CD4-positive, alpha-beta T cell treated with Interleukin-21 for 1 hour (primary cell): Measurements from ENCODE around the gene OSMR.
"Not testable (repeated sequence)": the region's sequence is repeated elsewhere in the genome, so short reads cannot be mapped to it uniquely, and the experiment has no call there.

ENCODE experiments used
- DNase-seq: peaks from one replicate; pipeline ENCODE4 v3.0.0-alpha.2; 2020

OSMR gene

GRCh38 chr5:38831909-38832308 is 13.9 kb upstream of the OSMR start:
- no peak for DNase-seq

- no peak for DNase-seq
Measured at GRCh38 chr5:38832810-38833209, 13.0 kb upstream of the OSMR start.

- no peak for DNase-seq
Measured at GRCh38 chr5:38835887-38836286, 9.9 kb upstream of the OSMR start.

DNA sequence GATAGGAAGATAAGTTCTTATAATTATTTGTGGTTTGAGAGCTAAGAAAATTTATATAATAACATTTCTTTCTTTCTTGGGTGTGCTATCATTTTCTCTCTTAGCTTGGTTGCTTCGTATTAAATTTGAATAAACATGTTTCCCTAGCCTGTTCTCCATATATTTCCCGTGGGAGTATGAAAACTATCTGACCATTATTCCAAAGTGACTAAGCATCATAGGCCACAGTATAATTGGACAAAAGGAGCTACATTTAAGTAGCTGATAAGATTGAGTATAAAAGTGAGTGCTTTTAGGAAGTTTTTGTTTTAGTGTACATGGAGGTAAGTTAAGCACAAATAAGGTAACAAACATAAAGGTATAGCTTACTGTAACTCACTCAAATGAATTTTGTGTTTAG is 8.4 kb upstream of the OSMR start:
- no peak for DNase-seq

DNA sequence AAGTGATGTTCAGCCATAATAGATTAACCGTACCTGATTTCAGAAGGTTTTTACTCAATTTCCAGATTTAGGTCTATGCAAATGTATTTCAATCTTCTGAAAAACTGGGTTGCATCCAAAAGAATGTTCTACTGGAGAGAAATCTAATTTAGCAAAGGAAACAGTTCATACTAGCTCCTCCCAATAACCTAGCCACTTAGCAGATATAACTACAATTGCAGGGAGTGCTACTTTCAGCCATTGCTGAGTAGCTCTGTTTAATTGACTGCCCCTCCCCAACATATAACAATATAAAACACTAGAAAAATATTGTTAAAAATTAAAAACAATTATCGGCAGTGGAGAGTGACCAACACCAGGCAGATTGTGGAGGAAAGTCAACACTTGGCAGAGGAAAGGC is 7.9 kb upstream of the OSMR start:
- no peak for DNase-seq

- no peak for DNase-seq
Measured at GRCh38 chr5:38843665-38844064, 2.1 kb upstream of the OSMR start.

GRCh38 chr5:38846379-38847011 is 683 bp downstream of the OSMR start:
- DNase-seq, result no peak

GRCh38 chr5:38847559-38848347 is 1.9 kb downstream of the OSMR start:
- no peak for DNase-seq

DNA sequence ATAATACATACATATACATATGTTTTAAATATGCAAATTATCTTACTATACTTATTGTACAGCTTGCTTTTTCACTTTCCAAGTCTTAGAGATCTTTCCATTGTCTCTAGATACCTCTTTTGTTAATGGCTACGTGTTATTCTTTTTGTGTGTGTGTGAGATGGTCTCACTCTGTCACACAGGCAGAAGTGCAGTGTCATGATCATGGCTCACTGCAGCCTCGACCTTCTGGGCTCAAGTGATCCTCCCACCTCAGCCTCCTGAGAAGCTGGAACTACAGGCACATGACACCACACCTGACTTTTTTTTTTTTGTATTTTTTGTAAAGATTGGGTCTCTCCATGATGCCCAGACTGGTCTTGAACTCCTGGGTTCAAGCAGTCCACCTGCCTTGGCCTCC is 2.8 kb downstream of the OSMR start:
- no peak for DNase-seq

DNA sequence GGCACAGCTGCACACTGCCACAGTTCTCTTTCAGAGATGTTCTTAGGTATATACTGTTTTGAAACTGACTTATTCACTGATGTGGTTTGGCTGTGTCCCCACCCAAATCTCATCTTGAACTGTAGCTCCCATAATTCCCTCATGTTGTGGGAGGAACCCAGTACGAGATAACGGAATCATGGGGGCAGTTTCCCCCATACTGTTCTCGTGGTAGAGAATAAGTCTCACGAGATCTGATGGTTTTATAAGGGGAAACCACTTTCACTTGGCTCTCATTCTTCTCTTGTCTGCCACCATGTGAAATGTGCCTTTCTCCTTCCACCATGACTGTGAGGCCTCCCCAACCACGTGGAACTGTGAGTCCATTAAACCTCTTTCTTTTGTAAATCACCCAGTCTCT is 5.8 kb downstream of the OSMR start:
- DNase-seq, result not testable (repeated sequence)

DNA sequence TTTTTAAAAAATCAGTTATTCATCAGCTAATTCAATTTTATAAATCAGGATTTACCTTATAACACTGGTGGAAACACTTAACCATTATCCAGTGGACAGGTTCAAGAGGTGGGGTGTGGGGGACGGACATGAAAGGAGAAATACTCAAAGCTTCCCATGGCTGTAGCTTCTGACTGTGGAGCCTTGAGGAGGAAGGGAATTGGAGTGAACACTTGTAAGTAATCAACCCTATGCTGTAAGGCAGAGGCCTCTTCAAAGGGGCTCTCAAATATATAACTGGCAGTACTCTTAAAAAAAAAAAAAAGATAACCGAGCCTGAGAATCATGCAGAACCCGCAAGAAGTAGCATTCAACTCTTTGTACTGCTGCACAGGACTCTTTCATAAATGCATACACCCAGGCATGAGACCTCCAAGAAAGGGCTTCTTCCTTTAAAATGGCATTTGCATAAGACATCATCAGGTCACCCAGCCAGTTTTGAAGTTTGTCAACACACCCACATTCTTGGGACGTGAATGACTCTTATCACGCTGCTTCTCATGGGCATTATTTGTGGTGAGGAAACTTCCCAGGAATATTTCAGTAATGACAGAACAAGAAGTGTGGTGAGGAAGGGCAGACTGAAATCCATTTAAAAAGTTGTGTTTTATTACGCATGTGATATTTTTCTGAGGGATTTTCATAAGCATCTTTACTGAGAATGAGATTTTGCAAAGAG is 8.1 kb downstream of the OSMR start:
- no peak for DNase-seq

- DNase-seq, result no peak
Measured at GRCh38 chr5:38854907-38855306, 9.1 kb downstream of the OSMR start.

- no peak for DNase-seq
Measured at GRCh38 chr5:38856660-38857059, 10.8 kb downstream of the OSMR start.

GRCh38 chr5:38858839-38859238 is 13.0 kb downstream of the OSMR start:
- DNase-seq, result no peak

DNA sequence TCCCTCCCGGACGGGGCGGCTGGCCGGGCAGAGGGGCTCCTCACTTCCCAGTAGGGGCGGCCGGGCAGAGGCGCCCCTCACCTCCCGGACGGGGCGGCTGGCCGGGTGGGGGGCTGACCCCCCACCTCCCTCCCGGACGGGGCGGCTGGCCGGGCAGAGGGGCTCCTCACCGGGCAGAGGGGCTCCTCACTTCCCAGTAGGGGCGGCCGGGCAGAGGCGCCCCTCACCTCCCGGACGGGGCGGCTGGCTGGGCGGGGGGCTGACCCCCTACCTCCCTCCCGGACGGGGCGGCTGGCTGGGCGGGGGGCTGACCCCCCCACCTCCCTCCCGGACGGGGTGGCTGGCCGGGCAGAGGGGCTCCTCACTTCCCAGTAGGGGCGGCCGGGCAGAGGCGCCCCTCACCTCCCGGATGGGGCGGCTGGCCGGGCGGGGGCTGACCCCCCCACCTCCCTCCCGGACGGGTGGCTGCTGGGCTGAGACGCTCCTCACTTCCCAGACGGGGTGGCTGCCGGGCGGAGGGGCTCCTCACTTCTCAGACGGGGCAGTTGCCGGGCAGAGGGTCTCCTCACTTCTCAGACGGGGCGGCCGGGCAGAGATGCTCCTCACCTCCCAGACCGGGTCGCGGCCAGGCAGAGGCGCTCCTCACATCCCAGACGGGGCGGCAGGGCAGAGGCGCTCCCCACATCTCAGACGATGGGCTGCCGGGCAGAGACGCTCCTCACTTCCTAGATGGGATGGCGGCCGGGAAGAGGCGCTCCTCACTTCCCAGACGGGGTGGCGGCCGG is 16.4 kb downstream of the OSMR start:
- DNase-seq, result not testable (repeated sequence)

DNA sequence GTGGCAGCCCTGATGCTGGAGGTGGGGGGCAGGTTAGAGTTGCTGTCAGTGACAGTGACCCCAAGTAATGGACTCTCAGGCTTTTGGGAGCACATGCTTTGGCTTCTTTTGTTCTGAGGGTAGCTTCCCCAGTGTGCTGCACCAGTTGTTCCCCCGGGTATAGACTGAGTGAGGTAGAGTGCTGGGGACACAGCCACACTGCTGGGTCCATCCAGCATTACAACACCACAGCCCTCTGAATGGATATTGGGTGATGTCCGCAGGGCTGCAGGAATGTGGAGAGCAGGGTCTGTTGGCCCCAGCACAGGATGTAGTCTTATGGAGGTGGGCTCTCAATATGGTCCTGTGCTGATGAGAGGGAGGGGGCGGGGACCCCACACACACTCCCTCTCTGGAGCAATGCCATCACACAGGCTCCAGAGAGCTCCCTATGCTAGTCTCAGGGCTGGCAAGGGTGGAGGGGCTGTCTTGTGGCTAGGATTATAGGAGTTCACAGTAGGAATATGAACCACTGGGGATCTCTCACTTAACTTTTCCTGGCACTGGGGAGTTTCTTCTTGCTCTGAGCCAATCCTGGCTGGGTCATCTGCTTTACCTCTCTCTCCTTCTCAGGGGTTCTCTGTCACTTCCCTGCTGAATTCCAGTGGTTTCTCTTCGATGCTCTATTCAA is 20.7 kb downstream of the OSMR start:
- no peak for DNase-seq

- no peak for DNase-seq
Measured at GRCh38 chr5:38867032-38867398, 21.2 kb downstream of the OSMR start.

DNA sequence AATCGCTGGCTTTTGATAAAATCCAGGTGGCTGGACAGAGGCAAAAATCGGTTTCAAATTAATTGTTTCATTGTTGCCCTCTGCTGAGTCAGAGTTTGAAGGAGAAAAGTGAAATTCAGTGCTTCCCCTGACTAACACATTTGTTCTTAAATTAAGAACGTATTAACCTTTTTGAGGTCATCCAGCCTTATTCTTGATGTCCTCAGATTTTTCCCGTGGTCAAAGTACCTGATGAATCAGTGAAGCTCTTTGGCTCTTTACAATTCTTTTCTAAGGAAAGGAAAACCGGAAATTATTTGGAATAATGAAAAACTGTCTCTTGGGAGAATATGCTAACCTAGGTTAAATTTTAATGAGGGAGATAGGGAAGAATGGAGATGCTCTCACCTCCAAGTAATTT is 21.6 kb downstream of the OSMR start:
- DNase-seq, result no peak

DNA sequence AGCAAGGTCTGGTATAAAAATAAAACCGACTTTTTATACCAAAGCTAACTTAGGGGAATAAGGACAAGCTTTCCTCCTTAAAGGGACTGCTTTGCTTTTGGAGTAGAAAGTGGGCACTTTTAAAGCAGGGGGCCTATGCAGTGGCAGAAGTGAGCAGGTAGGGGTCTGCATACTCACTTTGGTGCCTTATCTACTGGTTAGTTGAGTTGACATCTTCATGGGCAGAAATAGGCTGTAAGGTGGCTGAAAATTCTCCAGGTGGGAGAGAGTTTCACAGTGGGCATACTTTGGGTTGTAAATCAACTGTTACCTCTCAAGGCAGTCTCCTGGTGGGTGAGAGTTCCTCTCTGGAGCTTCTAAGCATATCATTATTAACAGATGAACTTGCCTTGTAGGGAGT is 24.8 kb downstream of the OSMR start:
- DNase-seq, result no peak

GRCh38 chr5:38871058-38871605 is 25.3 kb downstream of the OSMR start:
- no peak for DNase-seq

GRCh38 chr5:38871790-38872551 is 26.2 kb downstream of the OSMR start:
- no peak for DNase-seq

GRCh38 chr5:38872826-38873225 is 27.0 kb downstream of the OSMR start:
- DNase-seq, result no peak
